ENCODE data around the gene TGM3. TPM values are rescaled to one million over a fixed set of nuclear protein-coding genes. Genes with fewer than 3 reads are reported as not detected.

TGM3 gene
- total and polyA plus RNA-seq, 10 of the 15 experiments (the other 5 are each of a cell fraction or from before 2014, with no cell fraction given): not detected

GRCh38 chr20:2379511-2380229 is 83.9 kb downstream of the TGM3 start (continued):
- TF ChIP-seq MTA2 (IDR thresholded peaks at IDR 0.05; ENCODE audit: low read depth) (peak; percentile 70), EP300 (IDR thresholded peaks at IDR 0.05; ENCODE audit: borderline replicate concordance in 1 of 2, control insufficient read depth in 1 of 2, low read depth in 2 of 2, low read length in 2 of 2) (no peak), POLR2AphosphoS5 (IDR thresholded peaks at IDR 0.05; ENCODE audit: low read length) (no peak), PAX5 (IDR thresholded peaks at IDR 0.05; ENCODE audit: borderline replicate concordance, low read depth, low read length) (0 out of 2 replicates have a peak, but pooled peaks have one; percentile 14), JUNB (IDR thresholded peaks at IDR 0.05) (no peak), RUNX3 (IDR thresholded peaks at IDR 0.05; ENCODE audit: low read length) (peak; percentile 78), TCF3 (IDR thresholded peaks at IDR 0.05; ENCODE audit: borderline replicate concordance, insufficient read depth, low read depth, low read length) (no peak), IKZF1 (conservative IDR thresholded peaks at IDR 0.05) (peak; percentile 30; the same call in 1 of the 2 replicates), EED (IDR thresholded peaks at IDR 0.05; ENCODE audit: low read depth) (no peak), IKZF2 (IDR thresholded peaks at IDR 0.05) (0 out of 4 replicates have a peak, but pooled peaks of 1 of the 2 experiments have one; percentile 10), ZNF274 (IDR thresholded peaks at IDR 0.05; ENCODE audit: insufficient read depth, insufficient read length) (no peak), SMC3 (IDR thresholded peaks at IDR 0.05; ENCODE audit: borderline replicate concordance, low read length) (no peak), RBBP5 (conservative IDR thresholded peaks at IDR 0.05) (no peak), ETV6 (conservative IDR thresholded peaks at IDR 0.05 in 1 of 2, IDR thresholded peaks at IDR 0.05 in 1 of 2; ENCODE audit: borderline replicate concordance in 1 of 2, low read depth in 1 of 2) (no peak), ZBTB11 (CRISPR knock-in tag; IDR thresholded peaks at IDR 0.05) (no peak), EZH2 (IDR thresholded peaks at IDR 0.05; ENCODE audit: borderline replicate concordance, control insufficient read depth, low read depth, low read length) (no peak), SUZ12 (IDR thresholded peaks at IDR 0.05; ENCODE audit: unreplicated experiment) (no peak), RB1 (IDR thresholded peaks at IDR 0.05; ENCODE audit: borderline replicate concordance) (no peak), ZNF384 (IDR thresholded peaks at IDR 0.05; ENCODE audit: borderline replicate concordance, low read depth, low read length) (no peak), ZBTB4 (CRISPR knock-in tag; IDR thresholded peaks at IDR 0.05) (no peak), IRF3 (IDR thresholded peaks at IDR 0.05) (no peak), TCF7 (IDR thresholded peaks at IDR 0.05; ENCODE audit: borderline replicate concordance) (peak; percentile 71; the same call in 1 of the 2 replicates), BMI1 (IDR thresholded peaks at IDR 0.05; ENCODE audit: borderline replicate concordance) (no peak)

Data from GM12878 (cell line).